ENCODE measurements around the gene ERC2.

The ERC2 gene

GRCh38 chr3:55596212-55596611, 872.1 kb downstream of the ERC2 start:
- intact Hi-C loops (cut with DNase I): no loop called here
- no peak for DNase-seq

GRCh38 chr3:55595420-55595819, 872.8 kb downstream of the ERC2 start:
- DNase-seq: no peak
- intact Hi-C loops (cut with DNase I): no loop called here

- no peak for DNase-seq
- intact Hi-C loops (cut with DNase I): no loop called here
These were observed 875.7 kb downstream of the ERC2 start for GRCh38 chr3:55592572-55592971.

GRCh38 chr3:55591888-55592287, 876.4 kb downstream of the ERC2 start:
- intact Hi-C loops (cut with DNase I): no loop called here
- DNase-seq: peak in 6 of 10 donors; percentile 26 to 82 (median 56)

- no peak for DNase-seq
- intact Hi-C loops (cut with DNase I): no loop called here
These were observed 880.0 kb downstream of the ERC2 start for GRCh38 chr3:55588146-55588765.

- intact Hi-C loops (cut with DNase I): no loop called here
- DNase-seq: no peak
These were observed 882.4 kb downstream of the ERC2 start for GRCh38 chr3:55585856-55586255.

- intact Hi-C loops (cut with DNase I): no loop called here
- DNase-seq: peak in 1 of 10 donors; percentile 58
These were observed 883.4 kb downstream of the ERC2 start for GRCh38 chr3:55584716-55585368.

GRCh38 chr3:55584030-55584429, 884.2 kb downstream of the ERC2 start:
- intact Hi-C loops (cut with DNase I): no loop called here
- DNase-seq: no peak

- intact Hi-C loops (cut with DNase I): no loop called here
These were observed 884.8 kb downstream of the ERC2 start for GRCh38 chr3:55583475-55583874.

GRCh38 chr3:55579496-55579895, 888.8 kb downstream of the ERC2 start:
- DNase-seq: peak in 1 of 10 donors; percentile 26

More at GRCh38 chr3:55583475-55583874, 884.8 kb downstream of the ERC2 start:
- no peak for DNase-seq

GRCh38 chr3:55576621-55577388, 891.5 kb downstream of the ERC2 start:
- peak in 1 of 10 donors; percentile 18 for DNase-seq
- intact Hi-C loops (cut with DNase I): no loop called here

More at GRCh38 chr3:55579496-55579895, 888.8 kb downstream of the ERC2 start:
- intact Hi-C loops (cut with DNase I): no loop called here

GRCh38 chr3:55574671-55575070, 893.6 kb downstream of the ERC2 start:
- DNase-seq: no peak
- intact Hi-C loops (cut with DNase I): no loop called here

- intact Hi-C loops (cut with DNase I): no loop called here
- no peak for DNase-seq
These were observed 895.5 kb downstream of the ERC2 start for GRCh38 chr3:55572816-55573215.

GRCh38 chr3:55571913-55572312, 896.4 kb downstream of the ERC2 start:
- intact Hi-C loops (cut with DNase I): no loop called here
- DNase-seq: peak in 5 of 10 donors; percentile 9 to 86 (median 44)

GRCh38 chr3:55571216-55571813, 897.0 kb downstream of the ERC2 start:
- no peak for DNase-seq
- intact Hi-C loops (cut with DNase I): no loop called here

GRCh38 chr3:55570271-55570711, 898.0 kb downstream of the ERC2 start:
- intact Hi-C loops (cut with DNase I): no loop called here
- DNase-seq: peak in 1 of 10 donors; percentile 50

- DNase-seq: no peak
- intact Hi-C loops (cut with DNase I): no loop called here
These were observed 899.2 kb downstream of the ERC2 start for GRCh38 chr3:55569033-55569599.

- peak in 1 of 10 donors; percentile 17 for DNase-seq
These were observed 900.7 kb downstream of the ERC2 start for GRCh38 chr3:55567615-55568014.

GRCh38 chr3:55567121-55567520, 901.1 kb downstream of the ERC2 start:
- intact Hi-C loops (cut with DNase I): no loop called here
- peak in 1 of 10 donors; percentile 16 for DNase-seq

More at GRCh38 chr3:55567615-55568014, 900.7 kb downstream of the ERC2 start:
- intact Hi-C loops (cut with DNase I): no loop called here

GRCh38 chr3:55565521-55565920, 902.7 kb downstream of the ERC2 start:
- intact Hi-C loops (cut with DNase I): no loop called here
- no peak for DNase-seq

- intact Hi-C loops (cut with DNase I): no loop called here
- no peak for DNase-seq
These were observed 903.5 kb downstream of the ERC2 start for GRCh38 chr3:55564726-55565125.
